Measurements from ENCODE around the gene PLK3.

PLK3 gene

DNA sequence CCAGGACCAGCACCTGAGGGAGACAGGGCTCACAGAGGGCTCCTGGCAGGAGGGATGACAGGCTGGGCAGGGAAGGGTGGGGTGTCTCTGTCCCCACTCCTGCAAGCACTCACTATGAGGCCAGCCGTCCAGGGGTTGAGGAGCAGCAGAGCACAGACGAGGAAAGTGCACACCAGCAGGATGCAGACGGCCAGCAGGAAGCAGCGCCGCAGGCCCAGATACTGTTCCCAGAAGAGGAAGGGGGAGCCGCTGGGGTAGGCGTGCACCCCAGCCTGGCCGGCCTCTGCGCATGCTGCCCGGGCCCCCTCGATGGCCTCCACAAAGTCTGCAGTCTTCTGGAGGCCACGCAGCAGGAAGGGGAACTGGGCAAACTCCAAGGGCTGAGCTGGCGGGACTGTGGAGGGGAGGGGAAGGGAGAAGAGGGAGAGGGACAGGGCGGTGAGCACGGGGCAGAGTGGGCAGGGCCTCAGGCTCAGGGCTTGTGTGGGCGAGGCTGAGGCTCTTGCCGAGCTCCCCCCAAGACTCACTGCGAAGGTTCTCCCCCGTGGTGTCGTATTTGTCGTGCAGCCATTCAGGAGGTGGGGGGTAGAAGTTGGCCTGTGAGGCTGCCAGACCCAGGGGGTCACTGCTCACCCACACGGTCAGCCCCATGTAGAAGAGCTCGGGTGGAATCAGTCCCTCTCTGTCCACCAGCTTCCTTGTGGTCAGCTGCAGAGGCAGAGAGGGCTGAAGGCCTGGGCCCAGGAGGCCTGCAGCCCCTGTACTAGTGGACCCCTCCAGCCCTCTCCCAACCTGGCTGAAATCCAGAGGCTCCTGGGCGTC is 26.4 kb downstream of the PLK3 start:
- TF ChIP-seq, protein P1, sequence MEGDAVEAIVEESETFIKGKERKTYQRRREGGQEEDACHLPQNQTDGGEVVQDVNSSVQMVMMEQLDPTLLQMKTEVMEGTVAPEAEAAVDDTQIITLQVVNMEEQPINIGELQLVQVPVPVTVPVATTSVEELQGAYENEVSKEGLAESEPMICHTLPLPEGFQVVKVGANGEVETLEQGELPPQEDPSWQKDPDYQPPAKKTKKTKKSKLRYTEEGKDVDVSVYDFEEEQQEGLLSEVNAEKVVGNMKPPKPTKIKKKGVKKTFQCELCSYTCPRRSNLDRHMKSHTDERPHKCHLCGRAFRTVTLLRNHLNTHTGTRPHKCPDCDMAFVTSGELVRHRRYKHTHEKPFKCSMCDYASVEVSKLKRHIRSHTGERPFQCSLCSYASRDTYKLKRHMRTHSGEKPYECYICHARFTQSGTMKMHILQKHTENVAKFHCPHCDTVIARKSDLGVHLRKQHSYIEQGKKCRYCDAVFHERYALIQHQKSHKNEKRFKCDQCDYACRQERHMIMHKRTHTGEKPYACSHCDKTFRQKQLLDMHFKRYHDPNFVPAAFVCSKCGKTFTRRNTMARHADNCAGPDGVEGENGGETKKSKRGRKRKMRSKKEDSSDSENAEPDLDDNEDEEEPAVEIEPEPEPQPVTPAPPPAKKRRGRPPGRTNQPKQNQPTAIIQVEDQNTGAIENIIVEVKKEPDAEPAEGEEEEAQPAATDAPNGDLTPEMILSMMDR (IDR thresholded peaks at IDR 0.05; ENCODE audit: insufficient read depth, low read length, poor library complexity, severe bottlenecking), result no peak
- Histone ChIP-seq H3K36me3 (ENCODE audit: control insufficient read depth, insufficient read depth, low read length) (no peaks in the 10 kb centered on the region), H3K4me3 (replicated peaks; ENCODE audit: low read depth, low read length) (no peak overlapping the region), H3K27me3 (replicated peaks; ENCODE audit: control insufficient read depth, insufficient read depth, low read length) (no peaks in the 10 kb centered on the region)
- DNase-seq (ENCODE audit: extremely low read depth, insufficient read length), result no peak

DNA sequence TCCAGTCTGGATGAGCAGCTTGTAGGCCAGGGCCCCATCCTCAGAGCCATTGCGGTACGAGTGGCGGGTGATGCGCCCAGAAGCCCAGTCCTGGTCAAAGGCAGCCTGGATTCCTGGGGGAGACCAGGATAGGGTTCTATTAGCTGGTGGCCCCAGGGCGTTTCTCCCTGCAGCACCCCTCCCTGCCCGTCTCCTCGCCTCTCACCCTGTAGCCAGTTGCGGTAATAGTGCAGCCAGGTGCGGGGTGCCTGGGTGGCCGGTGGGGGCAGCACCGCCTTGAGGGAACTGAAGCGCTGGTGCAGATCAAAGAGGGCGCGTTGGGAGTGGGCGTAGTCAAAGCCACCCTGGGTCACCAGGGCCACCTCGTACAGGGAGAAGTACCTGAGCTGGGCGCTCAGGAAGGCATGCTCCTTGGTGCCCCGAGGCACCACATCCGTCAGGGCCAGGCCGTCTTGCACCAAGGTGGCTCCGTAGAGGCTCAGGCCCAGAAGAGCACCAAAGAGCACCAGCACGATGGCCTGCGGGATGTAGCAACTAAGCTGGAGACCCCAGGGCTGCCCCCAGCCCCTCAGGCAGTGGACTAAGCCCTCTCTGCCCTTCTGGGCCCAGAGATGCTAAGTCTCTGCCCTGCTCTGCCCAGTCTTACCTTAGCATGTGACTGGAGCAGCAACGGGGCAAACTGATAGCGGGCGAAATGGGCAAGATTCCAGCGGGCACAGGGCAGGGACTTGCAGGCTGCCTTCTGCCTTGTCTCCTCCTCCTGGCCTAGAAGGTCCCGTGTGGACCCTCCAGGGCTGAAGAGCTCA is 27.2 kb downstream of the PLK3 start:
- TF ChIP-seq, protein P1 (IDR thresholded peaks at IDR 0.05; ENCODE audit: insufficient read depth, low read length, poor library complexity, severe bottlenecking), result peak; percentile 39
- Histone ChIP-seq H3K36me3 (ENCODE audit: control insufficient read depth, insufficient read depth, low read length) (no peaks in the 10 kb centered on the region), H3K4me3 (replicated peaks; ENCODE audit: low read depth, low read length) (no peak overlapping the region), H3K27me3 (replicated peaks; ENCODE audit: control insufficient read depth, insufficient read depth, low read length) (no peaks in the 10 kb centered on the region)
- no peak for DNase-seq (ENCODE audit: extremely low read depth, insufficient read length)

DNA sequence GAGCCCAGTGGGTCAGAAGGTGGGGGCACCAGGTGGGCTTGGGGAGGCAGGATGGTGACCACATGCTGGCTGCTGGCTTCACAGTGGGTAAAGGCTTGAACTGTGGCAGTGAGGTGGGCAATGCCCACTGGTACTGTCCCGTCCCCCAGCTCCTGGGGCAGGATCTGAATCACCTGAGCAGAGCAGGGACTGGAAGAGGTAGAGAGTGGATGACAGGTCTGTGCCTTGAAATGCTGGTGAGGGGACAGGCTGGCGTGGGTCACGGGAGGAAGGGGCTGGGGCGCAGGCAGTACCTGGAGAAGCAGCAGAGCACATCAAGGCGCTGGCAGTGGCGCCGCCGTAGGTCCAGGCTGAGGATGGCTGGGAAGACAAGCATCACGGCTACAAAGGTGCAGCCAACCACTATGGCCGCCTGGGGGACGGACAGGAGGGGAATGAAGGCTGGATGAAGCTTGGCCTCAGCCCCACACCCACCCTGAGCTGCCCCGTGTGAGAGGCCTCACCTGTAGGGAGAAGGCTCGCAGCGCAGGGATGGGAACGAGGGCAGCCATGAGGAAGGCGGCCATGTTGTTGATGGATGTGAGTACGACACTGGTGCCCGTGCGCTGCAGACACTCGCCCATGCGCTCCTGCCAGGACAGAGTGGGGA is 27.9 kb downstream of the PLK3 start:
- TF ChIP-seq, protein P1 (IDR thresholded peaks at IDR 0.05; ENCODE audit: insufficient read depth, low read length, poor library complexity, severe bottlenecking), result no peak
- Histone ChIP-seq H3K4me3 (replicated peaks; ENCODE audit: low read depth, low read length) (no peak overlapping the region), H3K36me3 (ENCODE audit: control insufficient read depth, insufficient read depth, low read length) (no peaks in the 10 kb centered on the region), H3K27me3 (replicated peaks; ENCODE audit: control insufficient read depth, insufficient read depth, low read length) (no peaks in the 10 kb centered on the region)
- no peak for DNase-seq (ENCODE audit: extremely low read depth, insufficient read length)

DNA sequence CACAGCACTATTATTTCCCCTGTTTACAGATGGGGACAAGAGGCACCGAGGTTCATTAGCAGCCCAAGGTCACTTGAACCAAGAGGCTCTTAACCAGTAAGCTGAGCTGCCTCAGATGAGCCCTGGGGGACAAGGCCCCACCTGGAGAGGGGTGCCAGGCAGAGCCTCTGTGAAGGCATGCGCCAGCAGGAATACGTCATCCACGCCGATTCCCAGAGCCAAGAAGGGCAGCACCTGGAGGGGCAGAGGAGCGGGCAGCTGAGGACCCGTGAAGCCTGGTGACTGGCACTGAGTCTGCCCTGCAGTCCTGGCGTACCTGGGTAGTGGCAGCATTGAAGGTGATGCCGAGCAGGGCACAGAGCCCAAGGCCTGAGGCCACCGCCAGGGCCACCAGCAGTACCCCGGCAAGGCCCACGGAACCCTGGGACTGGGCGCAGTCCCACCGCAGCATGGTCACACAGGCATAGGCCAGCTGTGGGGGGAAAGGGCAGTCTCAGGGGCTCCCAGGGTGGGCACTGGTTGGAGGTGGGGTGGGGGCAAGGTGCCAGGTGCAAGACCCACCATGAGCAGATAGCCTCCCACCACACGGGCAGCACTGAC is 28.8 kb downstream of the PLK3 start:
- TF ChIP-seq, protein P1 (IDR thresholded peaks at IDR 0.05; ENCODE audit: insufficient read depth, low read length, poor library complexity, severe bottlenecking), result no peak
- no peak for DNase-seq (ENCODE audit: extremely low read depth, insufficient read length)
- Histone ChIP-seq H3K4me3 (replicated peaks; ENCODE audit: low read depth, low read length) (no peak overlapping the region), H3K27me3 (replicated peaks; ENCODE audit: control insufficient read depth, insufficient read depth, low read length) (no peaks in the 10 kb centered on the region), H3K36me3 (ENCODE audit: control insufficient read depth, insufficient read depth, low read length) (no peaks in the 10 kb centered on the region)

DNA sequence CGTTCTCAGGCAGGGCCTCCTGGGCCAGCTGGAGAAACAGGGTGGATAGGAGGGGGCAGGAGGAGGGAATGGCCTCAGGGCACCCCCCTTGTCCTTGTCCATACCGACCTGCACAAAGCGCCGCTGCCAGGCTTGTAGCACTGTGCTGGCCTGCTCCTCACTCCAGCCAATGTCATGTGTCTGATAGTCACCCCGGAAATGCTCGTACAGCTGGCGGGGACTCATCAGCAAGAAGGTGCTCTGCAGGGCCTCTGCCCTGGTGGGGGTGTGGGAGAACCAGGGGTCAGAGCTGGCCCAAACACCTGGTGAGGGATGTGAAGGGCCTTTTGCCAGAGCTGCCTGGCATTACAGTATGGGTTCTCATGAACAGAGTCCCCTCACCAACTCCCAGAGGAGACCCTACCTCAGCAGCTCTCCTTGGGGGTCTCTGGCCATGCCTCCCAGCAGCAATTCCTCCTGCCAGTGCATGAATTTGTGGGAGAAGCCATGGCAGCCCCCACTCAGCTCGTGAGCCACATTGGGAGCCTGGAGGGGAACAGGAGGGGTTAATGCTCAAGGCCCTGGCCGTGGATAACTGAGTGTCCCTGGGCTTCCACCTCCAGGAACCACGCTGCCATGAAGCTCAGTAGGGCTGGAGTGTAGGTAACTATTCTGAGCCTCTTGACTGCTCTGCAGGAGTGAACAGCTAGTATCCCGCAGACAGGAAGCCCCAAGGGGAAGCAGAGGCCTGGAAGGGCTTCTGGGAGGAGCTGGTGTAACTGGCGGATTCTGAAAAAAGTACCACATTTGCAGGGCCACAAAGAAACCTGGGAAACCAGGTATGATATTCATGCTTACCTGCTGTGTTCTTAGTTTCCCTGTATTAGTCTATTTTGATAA is 29.6 kb downstream of the PLK3 start:
- Histone ChIP-seq H3K4me3 (replicated peaks; ENCODE audit: low read depth, low read length) (no peak overlapping the region), H3K36me3 (ENCODE audit: control insufficient read depth, insufficient read depth, low read length) (no peaks in the 10 kb centered on the region), H3K27me3 (replicated peaks; ENCODE audit: control insufficient read depth, insufficient read depth, low read length) (no peaks in the 10 kb centered on the region)
- TF ChIP-seq, protein P1 (IDR thresholded peaks at IDR 0.05; ENCODE audit: insufficient read depth, low read length, poor library complexity, severe bottlenecking), result no peak
- DNase-seq (ENCODE audit: extremely low read depth, insufficient read length), result no peak

Measured in GM06990 (cell line).